ENCODE results near the gene TRIM26.
A peak's percentile ranks its signal among the peaks of the same experiment; 100 is the strongest.
"Not testable (repeated sequence)": the region's sequence is repeated elsewhere in the genome, so short reads cannot be mapped to it uniquely, and the experiment has no call there.

TRIM26 gene

DNA sequence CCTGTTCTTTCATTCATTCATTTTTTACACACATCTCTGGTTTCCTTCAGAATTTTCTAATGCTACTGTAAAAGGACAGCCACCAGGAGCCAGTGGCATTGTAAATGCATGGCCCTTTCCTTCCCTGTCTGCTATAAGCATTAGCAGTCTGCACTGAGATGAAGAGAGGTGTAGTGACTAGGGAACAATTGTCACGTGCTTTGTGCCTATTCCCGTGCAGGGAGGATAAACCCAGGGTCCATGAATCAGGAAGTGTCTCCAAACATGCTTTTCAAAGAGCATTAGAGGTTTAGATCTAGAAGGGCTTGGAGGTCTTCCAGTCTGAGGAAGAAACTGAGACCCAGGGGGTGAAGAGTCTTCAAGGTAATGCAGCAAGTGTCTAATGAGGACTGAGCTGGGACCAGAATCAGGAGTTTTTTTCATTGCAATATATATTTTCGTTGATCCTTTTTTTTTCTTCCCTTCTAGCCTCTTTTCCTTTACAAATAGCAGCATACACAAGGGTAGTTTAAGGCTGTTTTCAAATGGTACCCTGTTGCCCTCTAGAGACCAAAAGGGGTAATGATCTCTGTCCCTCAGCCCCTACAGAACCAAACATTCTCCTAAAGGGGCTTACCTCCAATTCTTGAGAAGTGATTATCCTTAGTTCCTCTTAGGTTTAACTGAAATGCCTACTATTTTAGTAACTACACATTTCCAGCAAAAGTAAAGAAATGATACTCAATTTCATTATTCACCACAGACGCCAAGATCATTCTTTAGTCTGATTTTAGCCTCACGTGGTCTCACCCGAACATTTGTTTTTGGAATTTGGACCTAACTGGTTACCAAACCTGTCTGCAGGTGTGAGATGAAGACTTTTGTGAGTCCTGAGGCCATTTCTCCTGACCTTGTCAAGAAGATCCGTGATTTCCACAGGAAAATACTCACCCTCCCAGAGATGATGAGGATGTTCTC, 43.3 kb downstream of the TRIM26 start:
- DNase-seq (ENCODE audit: low spot score): peak; percentile 35

GRCh38 chr6:30168741-30169140, 44.5 kb downstream of the TRIM26 start:
- DNase-seq (ENCODE audit: low spot score): no peak

GRCh38 chr6:30167101-30167500, 46.1 kb downstream of the TRIM26 start:
- no peak for DNase-seq (ENCODE audit: low spot score)

DNA sequence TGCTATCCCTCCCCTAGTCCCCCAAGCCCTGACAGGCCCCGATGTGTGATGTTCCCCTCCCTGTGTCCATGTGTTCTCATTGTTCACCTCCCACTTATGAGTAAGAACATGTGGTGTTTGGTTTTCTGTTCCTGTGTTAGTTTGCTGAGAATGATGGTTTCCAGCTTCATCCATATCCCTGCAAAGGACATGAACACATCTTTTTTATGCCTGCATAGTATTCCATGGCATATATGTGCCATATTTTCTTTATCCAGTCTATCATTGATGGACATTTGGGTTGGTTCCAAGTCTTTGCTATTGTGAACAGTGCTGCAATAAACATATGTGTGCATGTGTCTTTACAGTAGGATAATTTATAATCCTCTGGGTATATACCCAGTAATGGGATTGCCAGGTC, 48.0 kb downstream of the TRIM26 start:
- DNase-seq (ENCODE audit: low spot score): not testable (repeated sequence)

- no peak for DNase-seq (ENCODE audit: low spot score)
These were observed 48.5 kb downstream of the TRIM26 start for GRCh38 chr6:30164714-30165113.

GRCh38 chr6:30163918-30164654, 49.1 kb downstream of the TRIM26 start:
- DNase-seq (ENCODE audit: low spot score): no peak

- DNase-seq (ENCODE audit: low spot score): no peak
These were observed 49.9 kb downstream of the TRIM26 start, which contains the start of gene TRIM15 for GRCh38 chr6:30163090-30163917. TSS of gene TRIM15 (plus strand) at chr6:30163546. CDS start at chr6:30163685, 139 bp downstream.

DNA sequence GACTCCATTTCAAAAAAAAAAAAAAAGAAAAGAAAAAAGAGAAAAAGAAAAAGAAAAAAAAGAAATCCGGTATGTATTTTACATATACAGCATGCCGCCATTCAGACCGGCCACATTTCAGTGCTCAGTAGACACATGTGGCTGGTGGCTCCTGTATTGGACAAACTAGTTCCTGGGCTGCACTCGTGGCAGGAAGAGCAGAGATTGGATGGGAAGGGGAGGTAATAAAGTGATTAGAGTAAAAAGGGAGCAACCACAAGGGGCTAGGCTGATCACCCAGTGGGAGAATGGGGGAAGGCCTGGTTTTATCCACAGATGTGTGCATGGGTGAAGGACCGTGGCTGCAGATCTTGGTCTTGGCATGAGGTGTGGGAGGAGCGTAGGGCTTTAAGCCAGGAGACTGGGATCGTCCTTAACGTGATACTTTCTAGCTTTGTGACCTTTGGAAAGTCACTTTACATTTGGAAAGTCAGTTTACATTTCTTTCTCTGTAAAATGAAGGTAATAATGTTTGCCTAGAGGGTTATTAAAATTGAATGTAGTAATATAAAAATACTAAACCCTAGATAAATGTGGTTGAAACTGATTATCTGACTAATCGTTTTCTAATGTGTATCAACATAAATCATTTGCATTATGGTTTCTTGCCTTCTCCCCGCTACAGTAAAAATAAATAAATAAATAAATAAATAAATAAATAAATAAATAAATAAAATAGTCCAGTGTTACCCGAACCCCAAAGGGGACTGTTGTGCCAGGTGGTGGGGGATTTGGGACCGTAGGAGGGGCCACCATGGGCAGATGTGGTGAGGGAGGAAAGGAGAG, 50.7 kb downstream of the TRIM26 start:
- DNase-seq (ENCODE audit: low spot score): no peak

GRCh38 chr6:30160785-30161531, 52.2 kb downstream of the TRIM26 start, which contains the start of gene TRIM10:
TSS of gene TRIM10 (minus strand) at chr6:30161211. CDS start at chr6:30160858, 353 bp downstream.
- DNase-seq (ENCODE audit: low spot score): no peak

DNA sequence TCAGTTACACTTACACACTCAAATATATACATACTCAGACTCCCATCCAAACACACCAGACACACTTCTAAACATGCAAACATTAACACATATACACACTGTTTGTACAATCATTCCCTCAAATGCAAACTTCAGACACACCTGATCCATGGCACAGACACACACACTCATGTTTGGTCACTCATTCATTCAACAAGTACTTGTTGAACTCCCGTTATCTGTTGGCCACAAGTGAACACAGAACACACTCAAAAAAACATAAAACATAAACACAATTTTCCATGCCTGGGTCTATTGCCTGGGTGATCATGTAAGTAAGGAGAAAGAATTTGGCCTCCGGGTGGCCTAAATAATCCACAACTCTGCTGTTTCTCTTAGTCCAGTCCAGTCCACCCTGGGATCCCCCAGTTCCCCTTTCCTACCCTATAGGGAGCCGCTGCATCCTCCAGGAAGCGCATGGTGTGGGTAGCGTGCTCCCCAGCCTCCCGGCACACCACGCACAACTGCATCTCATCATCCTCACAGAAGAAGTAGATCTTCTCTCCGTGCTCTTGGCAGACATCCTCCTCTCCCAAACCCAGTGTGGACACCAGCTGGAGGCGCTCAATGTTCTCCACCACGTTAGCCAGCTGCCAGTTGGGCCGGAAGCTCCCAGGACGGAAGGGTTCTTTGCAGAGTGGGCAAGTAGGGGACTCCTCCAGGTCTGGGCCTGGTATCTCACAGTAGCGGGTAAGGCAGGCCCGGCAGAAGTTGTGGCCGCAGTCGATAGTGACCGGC, 53.0 kb downstream of the TRIM26 start:
- DNase-seq (ENCODE audit: low spot score): no peak

DNA sequence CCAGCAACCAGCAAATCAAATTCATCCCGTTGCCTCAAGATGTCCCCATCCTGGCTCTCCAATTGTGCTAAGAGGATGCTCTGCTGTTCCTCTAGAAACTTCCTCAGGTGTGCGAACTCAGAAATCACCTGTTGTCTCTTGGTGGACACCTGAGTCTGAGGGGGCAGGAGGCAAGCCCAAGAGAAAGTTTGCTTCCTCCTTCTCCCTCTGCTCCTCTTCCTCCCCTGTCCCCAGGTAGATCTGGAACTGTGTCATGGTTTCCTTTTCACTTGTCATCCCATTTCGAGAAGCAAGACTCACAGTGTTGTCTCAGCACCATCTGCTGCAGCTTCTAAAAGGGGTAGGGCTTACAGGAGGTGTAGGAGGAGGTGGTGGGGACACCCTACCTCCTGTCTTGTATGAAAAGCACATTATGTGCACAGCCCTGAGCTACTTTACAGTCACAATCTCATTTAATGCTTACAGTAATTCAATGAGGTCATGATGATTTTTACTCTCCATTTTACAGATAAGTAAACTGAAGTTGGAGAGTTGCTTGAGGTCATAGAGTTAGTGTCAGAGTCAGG, 54.6 kb downstream of the TRIM26 start:
- DNase-seq (ENCODE audit: low spot score): no peak

- no peak for DNase-seq (ENCODE audit: low spot score)
These were observed 55.2 kb downstream of the TRIM26 start for GRCh38 chr6:30157999-30158398.

DNA sequence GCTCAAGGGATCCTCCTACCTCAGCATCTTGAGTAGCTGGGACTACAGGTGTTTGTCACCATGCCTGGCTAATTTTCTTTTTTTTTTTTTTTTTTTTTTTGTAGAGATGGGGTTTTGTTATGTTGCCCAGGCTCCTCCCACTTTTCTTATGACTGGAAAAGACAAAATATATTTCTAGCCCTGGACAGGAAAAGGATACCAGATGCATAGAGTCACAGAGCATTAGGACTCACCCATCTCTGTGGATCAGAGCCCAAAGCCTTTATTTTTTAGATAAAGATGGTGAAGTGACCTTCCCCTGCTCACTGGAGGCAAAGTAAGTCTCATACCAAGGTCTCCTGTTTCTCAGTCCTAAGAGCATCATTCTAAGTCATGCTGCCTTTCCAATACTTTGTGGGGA, 55.6 kb downstream of the TRIM26 start:
- DNase-seq (ENCODE audit: low spot score): no peak

DNA sequence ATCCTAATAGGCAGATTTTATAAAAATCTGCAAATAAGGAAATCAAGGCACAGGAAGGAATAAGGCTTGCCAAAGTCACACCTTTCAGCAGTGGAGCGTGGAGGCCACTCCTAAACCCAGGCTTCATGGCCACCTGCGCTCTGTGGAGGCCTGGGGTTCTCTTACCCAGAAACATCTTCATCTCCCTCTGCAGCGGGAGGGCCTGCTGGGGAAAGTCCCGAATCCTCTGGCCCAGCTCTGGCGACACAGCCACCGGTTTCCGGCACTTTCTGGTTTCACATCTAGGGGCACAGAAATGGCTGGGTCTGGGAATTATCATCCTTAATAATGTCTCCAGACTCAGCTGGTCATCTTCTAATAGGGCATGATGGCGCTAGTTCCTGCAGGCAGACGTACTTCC, 56.4 kb downstream of the TRIM26 start:
- DNase-seq (ENCODE audit: low spot score): no peak

DNA sequence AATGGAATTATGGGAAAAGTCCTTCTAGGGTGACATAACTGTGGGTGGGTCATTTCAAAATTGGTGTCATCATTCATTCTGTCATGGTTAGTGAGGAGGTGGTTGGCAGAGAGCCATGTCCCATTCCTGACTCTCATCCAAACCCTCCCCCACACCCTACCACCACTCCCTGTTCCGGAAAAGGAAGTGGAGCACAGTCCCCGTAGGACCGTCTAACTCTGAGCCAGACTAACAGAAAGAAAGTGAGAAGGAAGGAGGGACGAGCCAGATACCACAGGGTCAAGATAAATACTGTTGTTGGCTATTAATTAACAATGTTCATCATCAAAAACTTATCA, 57.0 kb downstream of the TRIM26 start:
- no peak for DNase-seq (ENCODE audit: low spot score)

DNA sequence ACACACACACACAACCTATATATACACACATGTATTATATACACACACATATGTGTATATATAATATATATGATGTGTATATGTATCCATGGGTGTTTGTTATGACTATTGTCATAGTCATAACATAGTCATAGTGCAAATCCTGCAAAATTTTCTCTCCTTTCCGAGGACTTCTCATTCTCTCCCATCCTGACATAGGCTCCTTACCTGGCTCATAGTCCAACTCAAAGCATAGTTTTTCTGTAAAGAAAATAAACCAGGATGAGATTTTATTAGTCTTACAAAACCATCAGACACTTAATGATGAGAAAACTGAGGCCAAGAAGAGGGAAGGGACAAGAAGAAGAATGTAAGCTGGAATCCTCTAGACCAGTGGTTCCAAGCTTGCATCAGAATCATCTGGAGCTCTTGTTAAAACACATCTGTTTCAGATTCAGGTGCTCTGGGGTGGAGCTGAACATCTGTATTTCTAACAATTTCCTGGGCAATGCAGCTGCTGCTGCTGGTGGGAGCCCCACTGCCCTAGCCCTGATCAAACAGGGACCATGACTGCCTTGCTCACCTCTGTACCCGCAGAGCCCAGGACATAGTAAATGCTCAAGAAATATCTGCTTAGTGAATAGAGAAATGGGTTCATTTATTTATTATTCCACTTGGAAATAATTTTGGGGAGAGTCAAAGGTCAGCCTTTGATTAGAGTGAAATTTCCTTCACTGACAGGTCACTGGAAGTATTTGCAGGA, 57.5 kb downstream of the TRIM26 start:
- DNase-seq (ENCODE audit: low spot score): no peak

- DNase-seq (ENCODE audit: low spot score): no peak
These were observed 58.3 kb downstream of the TRIM26 start for GRCh38 chr6:30154709-30155519.

GRCh38 chr6:30154061-30154460, 59.1 kb downstream of the TRIM26 start:
- DNase-seq (ENCODE audit: low spot score): no peak

All from pons (tissue), 1 donor.